ENCODE results near the gene DCTN5. TPM values are rescaled to one million over a fixed set of nuclear protein-coding genes. Genes with fewer than 3 reads are reported as not detected.
A peak's percentile ranks its signal among the peaks of the same experiment; 100 is the strongest.

Gene DCTN5
- 10 to 100 TPM; 38.8 to 63.6 TPM for total RNA-seq

DNA sequence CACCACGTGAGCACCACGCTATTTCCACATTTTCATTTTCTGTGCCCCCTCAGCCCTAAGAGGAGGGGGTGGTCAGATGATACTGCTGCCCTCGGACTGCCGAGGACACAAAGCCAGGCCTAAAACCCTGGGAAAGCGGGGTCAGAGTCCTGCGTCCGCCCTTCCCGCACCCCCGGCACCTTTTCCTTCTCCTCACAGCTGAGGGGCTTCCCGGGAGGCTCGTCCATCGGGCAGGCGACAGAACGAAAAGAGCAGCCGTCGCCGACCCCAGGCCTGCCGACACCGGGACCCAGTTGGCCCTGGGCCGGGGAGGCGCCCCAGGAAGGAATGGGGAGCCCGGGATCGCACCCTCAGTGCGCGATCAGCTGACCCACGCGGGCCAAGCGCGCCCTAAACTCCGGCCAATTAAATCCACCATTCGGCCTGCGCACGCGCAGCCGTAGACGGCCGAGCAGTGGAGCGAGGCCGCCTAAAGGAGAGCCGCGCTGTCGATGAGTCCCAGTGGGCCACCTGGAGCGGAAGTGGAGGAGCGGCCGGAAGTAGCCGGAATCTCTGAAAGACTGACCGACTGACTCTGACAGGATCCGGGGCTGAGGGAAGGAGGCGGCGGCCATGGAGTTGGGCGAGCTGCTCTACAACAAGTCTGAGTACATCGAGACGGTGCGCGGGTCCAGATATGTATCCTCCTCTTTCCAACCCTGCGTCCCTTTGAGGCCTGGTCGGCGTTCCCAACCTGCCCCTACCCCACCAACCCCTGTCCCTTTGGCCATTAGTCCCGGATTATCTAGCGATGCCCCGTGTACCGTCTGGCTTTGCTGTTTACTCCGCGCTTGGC is at the start of gene DCTN5, which contains the start of gene PALB2:
TSS of gene DCTN5 (plus strand) at position 536 of the 835 bp plus-strand sequence. CDS start at position 613, 77 bp downstream.
TSS of gene PALB2 (minus strand) at position 380 of the 835 bp plus-strand sequence. CDS start at position 227, 153 bp downstream.
- WGBS = 1% methylated on average over 63 of the region's 64 CpGs
- Histone ChIP-seq H3K27ac (peak within 1 kb of the TSS; percentile 67 to 76), H3K36me3 (no peaks in the 10 kb centered on the region), H3K4me3 (peak within 1 kb of the TSS; percentile 69 to 94), H3K27me3 (replicated peaks; ENCODE audit: insufficient read depth) (no peaks in the 10 kb centered on the region), H3K9me3 (no peaks in the 10 kb centered on the region), H3K4me1 (replicated peaks) (peaks cover 9% of the 10 kb centered on the region)
- intact Hi-C loops (cut with DNase I) = no loop called here
- DNase-seq (ENCODE audit: low spot score) = peak; percentile 91
- TF ChIP-seq POLR2A (IDR thresholded peaks at IDR 0.05) (peak; percentile 49), CTCF (IDR thresholded peaks at IDR 0.05) (peak in 1 of 4 experiments; percentile 24), POLR2AphosphoS5 (IDR thresholded peaks at IDR 0.05) (peak; percentile 97)

- Histone ChIP-seq H3K4me3 (no peak overlapping the region), H3K27ac (no peak overlapping the region), H3K4me1 (replicated peaks) (peaks cover 5% of the 10 kb centered on the region), H3K27me3 (replicated peaks; ENCODE audit: insufficient read depth) (no peaks in the 10 kb centered on the region), H3K9me3 (no peaks in the 10 kb centered on the region), H3K36me3 (no peaks in the 10 kb centered on the region)
- TF ChIP-seq CTCF (IDR thresholded peaks at IDR 0.05) (no peak), POLR2AphosphoS5 (IDR thresholded peaks at IDR 0.05) (no peak), POLR2A (IDR thresholded peaks at IDR 0.05) (no peak)
- intact Hi-C loops (cut with DNase I) = no loop called here
- WGBS = 97% methylated on average over 12 of the region's 12 CpGs
- DNase-seq (ENCODE audit: low spot score) = no peak
Measured at GRCh38 chr16:23594186-23594585, 47.1 kb upstream of the DCTN5 start.

DNA sequence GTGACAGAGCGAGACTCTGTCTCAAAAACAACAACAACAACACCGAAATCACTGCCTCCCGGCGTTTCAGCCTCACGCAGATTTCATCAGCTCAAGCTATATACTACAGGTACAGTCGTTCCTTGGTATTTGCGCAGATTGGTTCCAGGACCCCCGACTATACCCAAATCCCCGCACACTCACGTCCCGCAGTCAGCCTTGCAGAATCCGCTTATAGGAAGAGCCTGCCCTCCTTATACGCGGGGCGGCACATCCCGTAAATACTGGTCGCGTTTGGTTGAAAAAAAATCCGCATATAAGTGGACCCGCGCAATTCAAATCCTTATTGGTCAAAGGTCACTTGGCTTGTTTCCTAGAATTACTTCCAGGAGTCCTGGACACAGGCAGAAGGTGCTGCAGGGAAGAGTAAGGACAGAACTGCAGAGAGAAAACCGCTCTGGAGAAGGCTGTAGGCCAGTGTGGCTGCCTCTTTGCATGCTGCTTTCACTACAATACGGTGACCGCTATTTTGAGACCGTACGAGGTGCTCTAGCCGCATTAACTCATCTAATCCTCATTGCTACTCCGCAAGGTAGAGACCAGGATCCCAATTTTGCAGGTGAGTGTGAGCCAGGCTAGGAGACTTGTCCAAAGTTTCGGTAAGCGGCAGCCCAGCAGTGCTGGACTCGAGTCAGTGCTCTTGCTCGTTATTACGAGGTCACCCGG is 45.9 kb upstream of the DCTN5 start:
- Histone ChIP-seq H3K9me3 (no peaks in the 10 kb centered on the region), H3K4me1 (replicated peaks) (peaks cover 5% of the 10 kb centered on the region), H3K27me3 (replicated peaks; ENCODE audit: insufficient read depth) (no peaks in the 10 kb centered on the region), H3K36me3 (no peaks in the 10 kb centered on the region), H3K4me3 (peak overlapping the region; percentile 81 to 97), H3K27ac (peak overlapping the region; percentile 67 to 77)
- DNase-seq (ENCODE audit: low spot score) = no peak
- WGBS = 14% methylated on average over 34 of the region's 34 CpGs
- intact Hi-C loops (cut with DNase I) = no loop called here
- TF ChIP-seq POLR2A (IDR thresholded peaks at IDR 0.05) (no peak), CTCF (IDR thresholded peaks at IDR 0.05) (no peak), POLR2AphosphoS5 (IDR thresholded peaks at IDR 0.05) (no peak)

- Histone ChIP-seq H3K36me3 (no peaks in the 10 kb centered on the region), H3K4me1 (replicated peaks) (peaks cover 5% of the 10 kb centered on the region), H3K27me3 (replicated peaks; ENCODE audit: insufficient read depth) (no peaks in the 10 kb centered on the region), H3K9me3 (no peaks in the 10 kb centered on the region), H3K4me3 (peak within 1 kb of the TSS; percentile 81 to 97), H3K27ac (peak within 1 kb of the TSS; percentile 67 to 77)
- 7% methylated on average over 24 of the region's 67 CpGs for WGBS
- TF ChIP-seq POLR2AphosphoS5 (IDR thresholded peaks at IDR 0.05) (peak; percentile 84), POLR2A (IDR thresholded peaks at IDR 0.05) (no peak), CTCF (IDR thresholded peaks at IDR 0.05) (peak; percentile 99 to 100 (median 100))
- intact Hi-C loops (cut with DNase I) = no loop called here
- peak; percentile 88 for DNase-seq (ENCODE audit: low spot score)
Measured at GRCh38 chr16:23595951-23596720, 45.1 kb upstream of the DCTN5 start, which contains the start of gene NDUFAB1. TSS of gene NDUFAB1 (minus strand) at chr16:23596316. CDS start at chr16:23596290, 26 bp downstream.
